Measurements from ENCODE around the gene KANSL1L. TPM values are rescaled to one million over a fixed set of nuclear protein-coding genes. Genes with fewer than 3 reads are reported as not detected.

KANSL1L gene
- total and polyA plus RNA-seq, 10 of the 15 experiments (the other 5 are each of a cell fraction or from before 2014, with no cell fraction given), result 1.2 to 9.5 (median 3.7) TPM

GRCh38 chr2:210170446-210171303 lies 534 bp downstream of the KANSL1L start (continued):
- TF ChIP-seq RBBP5 (conservative IDR thresholded peaks at IDR 0.05) (no peak), SPI1 (IDR thresholded peaks at IDR 0.05; ENCODE audit: borderline replicate concordance, insufficient read depth, low read depth, low read length) (no peak), MEF2A (IDR thresholded peaks at IDR 0.05; ENCODE audit: insufficient read depth, low read depth, low read length) (no peak), CUX1 (IDR thresholded peaks at IDR 0.05; ENCODE audit: insufficient replicate concordance, low read depth, low read length) (no peak), HDAC2 (IDR thresholded peaks at IDR 0.05) (no peak), SMARCA5 (IDR thresholded peaks at IDR 0.05) (peak; percentile 57; the same call in 1 of the 2 replicates), CREB1 (IDR thresholded peaks at IDR 0.05; ENCODE audit: low read depth) (no peak), POLR2AphosphoS5 (IDR thresholded peaks at IDR 0.05; ENCODE audit: low read length) (peak; percentile 47), ZBTB11 (CRISPR knock-in tag; IDR thresholded peaks at IDR 0.05) (no peak), ZNF217 (IDR thresholded peaks at IDR 0.05) (no peak), USF1 (IDR thresholded peaks at IDR 0.05; ENCODE audit: borderline replicate concordance, extremely low read length, insufficient read depth, low read depth, low read length) (peak; percentile 93), EZH2 (IDR thresholded peaks at IDR 0.05; ENCODE audit: borderline replicate concordance, control insufficient read depth, low read depth, low read length) (no peak), BCLAF1 (IDR thresholded peaks at IDR 0.05) (no peak), NFXL1 (IDR thresholded peaks at IDR 0.05; ENCODE audit: borderline replicate concordance) (no peak), TCF7 (IDR thresholded peaks at IDR 0.05; ENCODE audit: borderline replicate concordance) (no peak), NRF1 (conservative IDR thresholded peaks at IDR 0.05; ENCODE audit: low read depth, low read length) (peak; percentile 59), KAT2A (conservative IDR thresholded peaks at IDR 0.05; ENCODE audit: control insufficient read depth, low read depth, low read length) (no peak)
